Lower leg skin (tissue), 4 donors: Measurements from ENCODE around the gene LILRA5. TPM values are rescaled to one million over a fixed set of nuclear protein-coding genes. Genes with fewer than 3 reads are reported as not detected.

Source experiments
- DNase-seq, 2 donors: peaks; one replicate each; pipeline ENCODE4 v3.0.0-alpha.2; 2019; ENCODE audit warnings: low spot score in 2 of 2
- H3K4me3 ChIP-seq: fragments of 200-600 bp; sonication (generic); 2 replicates; pipeline ENCODE4 v1.5.1; 2017; ENCODE audit warnings: mild to moderate bottlenecking, low read depth; ENCODE audit not compliant: poor library complexity, severe bottlenecking
- CTCF ChIP-seq, 3 donors: fragments of 450-650 bp; IDR thresholded peaks; one replicate each; pipeline ENCODE4 v1.5.1; 2016; ENCODE audit warnings: antibody characterized with exemption in 3 of 3, mild to moderate bottlenecking in 3 of 3, moderate library complexity in 2 of 3
- POLR2A ChIP-seq, 2 donors: fragments of 450-650 bp; IDR thresholded peaks; one replicate each; pipeline ENCODE4 v1.6.1; 2016 to 2017; ENCODE audit warnings: antibody characterized with exemption in 2 of 2, mild to moderate bottlenecking in 1 of 2, moderate library complexity in 1 of 2
- WGBS, 2 donors: methylation state at CpG; one replicate each; pipeline ENCODE4 v1.1.5; 2018; 5-methylcytosine and 5-hydroxymethylcytosine counted together
- intact Hi-C: fragments of 100-400 bp; cut with DNase I; formaldehyde crosslinking; loops from one replicate; pipeline ENCODE4 v1.15.0; 2023; ENCODE audit warnings: low total_unique reads
- total RNA-seq, 4 donors: library from RNA; depleted of rRNA; stranded (reverse); fragments of >200 nt; gene quantifications; one replicate each; pipeline ENCODE4 v1.1.0, GENCODE V29; 2016

Gene LILRA5
- total RNA-seq, 4 donors from 2014 or later: 0.59 to 2.4 TPM; not detected in 2

GRCh38 chr19:54319892-54320670 lies 7.1 kb upstream of the LILRA5 start:
- H3K4me3 ChIP-seq: no peak overlapping the region
- intact Hi-C loops: no loop called here
- 80% methylated on average over 14 of the region's 14 CpGs for WGBS, 2 donors
- DNase-seq: peak in 1 of 2 donors; percentile 66
- no peak for TF ChIP-seq CTCF (IDR thresholded peaks at IDR 0.05)
- no peak for TF ChIP-seq POLR2A (IDR thresholded peaks at IDR 0.05)

GRCh38 chr19:54319049-54319448 lies 6.1 kb upstream of the LILRA5 start:
- 77 to 78% methylated on average over 7 of the region's 7 CpGs for WGBS, 2 donors
- intact Hi-C loops: no loop called here
- no peak overlapping the region for H3K4me3 ChIP-seq
- TF ChIP-seq CTCF (IDR thresholded peaks at IDR 0.05): no peak
- no peak for TF ChIP-seq POLR2A (IDR thresholded peaks at IDR 0.05)
- peak in 1 of 2 donors; percentile 43 for DNase-seq

GRCh38 chr19:54317965-54318240 lies 4.9 kb upstream of the LILRA5 start:
- 88 to 95% methylated on average over 9 of the region's 9 CpGs for WGBS, 2 donors
- intact Hi-C loops: no loop called here

GRCh38 chr19:54317108-54317964 lies 4.4 kb upstream of the LILRA5 start:
- H3K4me3 ChIP-seq: no peak overlapping the region
- intact Hi-C loops: no loop called here
- peak in 1 of 2 donors; percentile 60 for DNase-seq
- 78 to 80% methylated on average over 29 of the region's 29 CpGs for WGBS, 2 donors
- TF ChIP-seq POLR2A (IDR thresholded peaks at IDR 0.05) (no peak), CTCF (IDR thresholded peaks at IDR 0.05) (no peak)

More at GRCh38 chr19:54317965-54318240, 4.9 kb upstream of the LILRA5 start:
- H3K4me3 ChIP-seq: no peak overlapping the region
- DNase-seq: peak in 1 of 2 donors; percentile 75
- TF ChIP-seq POLR2A (IDR thresholded peaks at IDR 0.05) (no peak), CTCF (IDR thresholded peaks at IDR 0.05) (no peak)

- no peak overlapping the region for H3K4me3 ChIP-seq
- TF ChIP-seq CTCF (IDR thresholded peaks at IDR 0.05) (no peak), POLR2A (IDR thresholded peaks at IDR 0.05) (no peak)
- intact Hi-C loops: no loop called here
- 45 to 47% methylated on average over 11 of the region's 11 CpGs for WGBS, 2 donors
- DNase-seq: peak in 1 of 2 donors; percentile 60
Observed at GRCh38 chr19:54316746-54317107, 3.8 kb upstream of the LILRA5 start.
